Epithelial cell of esophagus (primary cell): ENCODE results near the gene KCNK5.

Experiments used
- DNase-seq: peaks from one replicate; pipeline ENCODE4 v3.0.0; 2010; ENCODE audit warnings: low read depth
- H3K4me3 ChIP-seq: 2 replicates; pipeline ENCODE4 v1.5.1; 2011; ENCODE audit warnings: mild to moderate bottlenecking, low read length, control low read depth
- CTCF ChIP-seq: IDR thresholded peaks from 2 replicates; pipeline ENCODE4 v1.5.1; 2011; ENCODE audit warnings: low read depth, mild to moderate bottlenecking, low read length, control low read depth, inconsistent platforms; ENCODE audit not compliant: insufficient read depth; ENCODE audit errors: missing control alignments

The KCNK5 gene

GRCh38 chr6:39170389-39170788 is 58.9 kb downstream of the KCNK5 start:
- no peak for DNase-seq
- no peak overlapping the region for H3K4me3 ChIP-seq
- TF ChIP-seq CTCF, result no peak

GRCh38 chr6:39169448-39170344 is 59.6 kb downstream of the KCNK5 start:
- no peak for DNase-seq
- no peak for TF ChIP-seq CTCF
- no peak overlapping the region for H3K4me3 ChIP-seq

GRCh38 chr6:39167866-39168625 is 61.2 kb downstream of the KCNK5 start:
- DNase-seq, result no peak
- H3K4me3 ChIP-seq, result no peak overlapping the region
- no peak for TF ChIP-seq CTCF

- TF ChIP-seq CTCF, result no peak
Observed at GRCh38 chr6:39167321-39167720, 62.0 kb downstream of the KCNK5 start.

GRCh38 chr6:39166912-39167290 is 62.4 kb downstream of the KCNK5 start:
- H3K4me3 ChIP-seq, result no peak overlapping the region
- DNase-seq, result no peak
- no peak for TF ChIP-seq CTCF

More at GRCh38 chr6:39167321-39167720, 62.0 kb downstream of the KCNK5 start:
- H3K4me3 ChIP-seq, result no peak overlapping the region
- DNase-seq, result no peak

GRCh38 chr6:39166189-39166911 is 62.9 kb downstream of the KCNK5 start:
- H3K4me3 ChIP-seq, result no peak overlapping the region
- TF ChIP-seq CTCF, result peak; percentile 86
- DNase-seq, result peak; percentile 64
